ENCODE data around the gene SNX8.

SNX8 gene

GRCh38 chr7:2357165-2357564 lies 42.9 kb upstream of the SNX8 start:
- Histone ChIP-seq H4K20me1 (ENCODE audit: control insufficient read depth, insufficient read depth, low read depth, low read length) (peaks cover 43% of the 10 kb centered on the region), H3K36me3 (ENCODE audit: control insufficient read depth, low read length) (peaks cover 67% of the 10 kb centered on the region), H3K79me2 (ENCODE audit: control insufficient read depth, low read length) (peaks cover 87% of the 10 kb centered on the region), H3K4me1 (ENCODE audit: control insufficient read depth, low read length) (peaks cover 34% of the 10 kb centered on the region), H3K4me2 (ENCODE audit: low read length) (peak overlapping the region; percentile 61), H3K9me3 (ENCODE audit: control insufficient read depth, insufficient read depth, low read length) (no peaks in the 10 kb centered on the region), H3K27ac (ENCODE audit: low read depth, low read length) (no peak overlapping the region), H3K9me2 (replicated peaks; ENCODE audit: control insufficient read depth, low read length) (no peaks in the 10 kb centered on the region), H3K27me3 (ENCODE audit: control insufficient read depth, low read length) (no peaks in the 10 kb centered on the region), H3F3A (ENCODE audit: control insufficient read depth, insufficient read depth) (peaks cover 4% of the 10 kb centered on the region; the same call in 1 of the 2 replicates), H3K4me3 (ENCODE audit: low read length) (peak overlapping the region; percentile 75)
- TF ChIP-seq EZH2phosphoT487 (IDR thresholded peaks at IDR 0.05; ENCODE audit: borderline replicate concordance, low read length) (no peak), CTCF (IDR thresholded peaks at IDR 0.05; ENCODE audit: low read depth, low read length, poor library complexity, severe bottlenecking) (no peak)

DNA sequence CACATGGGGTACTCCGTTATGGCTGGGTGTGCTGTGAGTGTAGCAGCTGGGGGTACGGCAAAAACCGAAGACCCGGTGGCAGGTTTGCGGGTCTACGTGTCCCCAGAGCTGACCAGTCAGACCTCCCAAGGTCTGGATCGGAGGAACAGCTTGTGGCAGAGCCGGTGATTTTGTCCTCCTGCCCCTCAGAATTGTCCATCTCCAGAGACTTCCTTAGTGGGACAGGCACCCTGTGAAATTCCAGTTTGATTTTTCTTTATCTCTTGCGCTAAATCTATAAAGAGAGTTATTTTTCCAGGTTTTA lies 41.4 kb upstream of the SNX8 start:
- peaks cover 57% of the 10 kb centered on the region for H3K36me3 ChIP-seq (ENCODE audit: control insufficient read depth, low read length)
- H3K27ac ChIP-seq (ENCODE audit: low read depth, low read length), result peak overlapping the region; percentile 35
- H4K20me1 ChIP-seq (ENCODE audit: control insufficient read depth, insufficient read depth, low read depth, low read length), result peaks cover 43% of the 10 kb centered on the region

GRCh38 chr7:2354939-2355704 lies 40.9 kb upstream of the SNX8 start:
- Histone ChIP-seq H3K9me3 (ENCODE audit: control insufficient read depth, insufficient read depth, low read length) (no peaks in the 10 kb centered on the region), H3K36me3 (ENCODE audit: control insufficient read depth, low read length) (peaks cover 51% of the 10 kb centered on the region), H3K4me1 (ENCODE audit: control insufficient read depth, low read length) (peaks cover 34% of the 10 kb centered on the region), H4K20me1 (ENCODE audit: control insufficient read depth, insufficient read depth, low read depth, low read length) (peaks cover 43% of the 10 kb centered on the region), H3K79me2 (ENCODE audit: control insufficient read depth, low read length) (peaks cover 70% of the 10 kb centered on the region), H3K4me2 (ENCODE audit: low read length) (peak overlapping the region; percentile 61), H3K4me3 (ENCODE audit: low read length) (peak overlapping the region; percentile 75), H3F3A (ENCODE audit: control insufficient read depth, insufficient read depth) (peaks cover 4% of the 10 kb centered on the region; the same call in 1 of the 2 replicates), H3K27me3 (ENCODE audit: control insufficient read depth, low read length) (no peaks in the 10 kb centered on the region), H3K9me2 (replicated peaks; ENCODE audit: control insufficient read depth, low read length) (no peaks in the 10 kb centered on the region), H3K27ac (ENCODE audit: low read depth, low read length) (peak overlapping the region; percentile 35)
- TF ChIP-seq EZH2phosphoT487 (IDR thresholded peaks at IDR 0.05; ENCODE audit: borderline replicate concordance, low read length) (no peak), CTCF (IDR thresholded peaks at IDR 0.05; ENCODE audit: low read depth, low read length, poor library complexity, severe bottlenecking) (no peak)

More for the DNA sequence above, 41.4 kb upstream of the SNX8 start:
- Histone ChIP-seq H3K27me3 (ENCODE audit: control insufficient read depth, low read length) (no peaks in the 10 kb centered on the region), H3K4me1 (ENCODE audit: control insufficient read depth, low read length) (peaks cover 34% of the 10 kb centered on the region), H3K9me3 (ENCODE audit: control insufficient read depth, insufficient read depth, low read length) (no peaks in the 10 kb centered on the region), H3K4me2 (ENCODE audit: low read length) (peak overlapping the region; percentile 61), H3K9me2 (replicated peaks; ENCODE audit: control insufficient read depth, low read length) (no peaks in the 10 kb centered on the region), H3K4me3 (ENCODE audit: low read length) (peak overlapping the region; percentile 75), H3K79me2 (ENCODE audit: control insufficient read depth, low read length) (peaks cover 75% of the 10 kb centered on the region), H3F3A (ENCODE audit: control insufficient read depth, insufficient read depth) (peaks cover 4% of the 10 kb centered on the region; the same call in 1 of the 2 replicates)
- no peak for TF ChIP-seq CTCF (IDR thresholded peaks at IDR 0.05; ENCODE audit: low read depth, low read length, poor library complexity, severe bottlenecking)
- no peak for TF ChIP-seq EZH2phosphoT487 (IDR thresholded peaks at IDR 0.05; ENCODE audit: borderline replicate concordance, low read length)
